ENCODE data around the gene TARP.

TARP gene

GRCh38 chr7:38211940-38212339, 61.5 kb downstream of the TARP start:
- DNase-seq, result no peak

- DNase-seq, result no peak
These were observed 62.0 kb downstream of the TARP start for GRCh38 chr7:38211486-38211885.
